Measurements from ENCODE around the gene OVOL3. TPM values are rescaled to one million over a fixed set of nuclear protein-coding genes. Genes with fewer than 3 reads are reported as not detected.
A peak's percentile ranks its signal among the peaks of the same experiment; 100 is the strongest.

Gene OVOL3
- total and polyA plus RNA-seq, 11 donors = not detected

- WGBS, 4 donors = 94 to 96% (median 95%) methylated on average over 5 of the region's 5 CpGs
- no peaks in the 10 kb centered on the region for H3K9me3 ChIP-seq
- TF ChIP-seq POLR2A (IDR thresholded peaks at IDR 0.05) = no peak
- no peak for TF ChIP-seq CTCF (IDR thresholded peaks at IDR 0.05)
- no peaks in the 10 kb centered on the region for H3K27me3 ChIP-seq
- DNase-seq (no peak), ATAC-seq (no peak)
- peaks cover 0 to 4% (median 0%) of the 10 kb centered on the region in 9 donors for H3K36me3 ChIP-seq
- no peak overlapping the region for H3K27ac ChIP-seq
- intact Hi-C loops (cut with DNase I) = no loop called here
- H3K4me3 ChIP-seq = no peak overlapping the region
- peaks cover 0 to 16% (median 3%) of the 10 kb centered on the region in 12 donors for H3K4me1 ChIP-seq
Observed at GRCh38 chr19:36089847-36090246, 21.1 kb upstream of the OVOL3 start.

GRCh38 chr19:36090910-36091695 lies 19.8 kb upstream of the OVOL3 start:
- ATAC-seq (no peak), DNase-seq (no peak)
- intact Hi-C loops (cut with DNase I) = no loop called here
- Histone ChIP-seq H3K27ac (no peak overlapping the region), H3K9me3 (no peaks in the 10 kb centered on the region), H3K36me3 (peaks cover 0 to 4% (median 0%) of the 10 kb centered on the region in 9 donors), H3K4me1 (peaks cover 0 to 16% (median 3%) of the 10 kb centered on the region in 12 donors), H3K4me3 (no peak overlapping the region), H3K27me3 (no peaks in the 10 kb centered on the region)
- TF ChIP-seq POLR2A (IDR thresholded peaks at IDR 0.05) (no peak), CTCF (IDR thresholded peaks at IDR 0.05) (no peak)
- WGBS, 4 donors = 80 to 96% (median 91%) methylated on average over 13 of the region's 13 CpGs

- intact Hi-C loops (cut with DNase I) = no loop called here
- Histone ChIP-seq H3K36me3 (peaks cover 0 to 11% (median 0%) of the 10 kb centered on the region in 9 donors), H3K9me3 (no peaks in the 10 kb centered on the region), H3K27ac (peak overlapping the region in 2 of 12 donors; percentile 67 to 72), H3K4me3 (no peak overlapping the region), H3K4me1 (peaks cover 0 to 24% (median 5%) of the 10 kb centered on the region in 12 donors), H3K27me3 (no peaks in the 10 kb centered on the region)
- no peak for DNase-seq
- WGBS, 4 donors = 89 to 96% (median 92%) methylated on average over 4 to 7 of the region's 7 CpGs
- TF ChIP-seq POLR2A (IDR thresholded peaks at IDR 0.05) = no peak
- no peak for ATAC-seq
Observed at GRCh38 chr19:36092566-36092965, 18.4 kb upstream of the OVOL3 start.

GRCh38 chr19:36093146-36093662 lies 17.7 kb upstream of the OVOL3 start:
- peaks cover 0 to 11% (median 0%) of the 10 kb centered on the region in 9 donors for H3K36me3 ChIP-seq
- ATAC-seq (no peak), DNase-seq (no peak)
- WGBS, 4 donors = 87 to 93% (median 87%) methylated on average over 5 of the region's 5 CpGs
- intact Hi-C loops (cut with DNase I) = no loop called here
- no peak overlapping the region for H3K4me3 ChIP-seq
- no peak for TF ChIP-seq CTCF (IDR thresholded peaks at IDR 0.05)
- no peak for TF ChIP-seq POLR2A (IDR thresholded peaks at IDR 0.05)
- H3K27ac ChIP-seq = peak overlapping the region in 11 of 12 donors; percentile 11 to 72 (median 59)
- H3K9me3 ChIP-seq = no peaks in the 10 kb centered on the region
- no peaks in the 10 kb centered on the region for H3K27me3 ChIP-seq
- peaks cover 0 to 24% (median 5%) of the 10 kb centered on the region in 12 donors for H3K4me1 ChIP-seq
